Mucosa of gallbladder (tissue), 1 donor: ENCODE results near the gene IQSEC1. TPM values are rescaled to one million over a fixed set of nuclear protein-coding genes. Genes with fewer than 3 reads are reported as not detected.
A peak's percentile ranks its signal among the peaks of the same experiment; 100 is the strongest.

Source experiments
- DNase-seq: peaks from one replicate; pipeline ENCODE4 v3.0.0-alpha.2; 2020; ENCODE audit warnings: low spot score
- total RNA-seq: library from RNA; stranded (reverse); gene quantifications from one replicate; pipeline ENCODE4 v1.2.1, GENCODE V29; 2021
- donor health status: DM: no; HTN: no; CAD: no.

Gene IQSEC1
- total RNA-seq, 1 donor from 2014 or later = 49.8 TPM

GRCh38 chr3:12985148-12985547, 88.1 kb downstream of the IQSEC1 start:
- DNase-seq = no peak

GRCh38 chr3:12984023-12984823, 89.0 kb downstream of the IQSEC1 start:
- peak; percentile 74 for DNase-seq

DNA sequence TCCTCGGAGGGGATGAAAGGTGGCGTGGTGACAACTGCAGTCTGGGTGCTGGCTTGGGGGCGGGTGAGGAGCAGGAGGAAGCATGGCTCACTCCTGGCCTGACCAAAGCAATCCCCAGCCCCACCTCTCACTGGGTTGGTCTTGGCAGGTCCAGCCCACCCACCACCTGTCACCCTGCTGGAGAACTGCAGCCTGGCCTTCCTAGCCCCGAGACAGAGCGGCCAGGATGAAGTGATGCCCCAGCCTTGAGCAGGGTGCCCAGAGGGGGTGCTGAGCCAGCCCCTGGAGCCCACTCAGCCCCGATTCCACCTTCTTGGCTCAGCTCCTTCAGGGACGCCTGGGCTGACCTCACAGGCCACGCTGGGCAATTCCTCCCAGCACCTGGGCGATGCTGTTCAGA, 89.9 kb downstream of the IQSEC1 start:
- DNase-seq = no peak

GRCh38 chr3:12982619-12983101, 90.6 kb downstream of the IQSEC1 start:
- no peak for DNase-seq

GRCh38 chr3:12981306-12982275, 91.6 kb downstream of the IQSEC1 start:
- DNase-seq = no peak

- DNase-seq = no peak
These were observed 92.5 kb downstream of the IQSEC1 start for GRCh38 chr3:12980596-12981290.

- DNase-seq = no peak
These were observed 93.2 kb downstream of the IQSEC1 start for GRCh38 chr3:12979947-12980487.

- DNase-seq = no peak
These were observed 93.9 kb downstream of the IQSEC1 start for GRCh38 chr3:12979151-12979946.

GRCh38 chr3:12978682-12979081, 94.5 kb downstream of the IQSEC1 start:
- DNase-seq = no peak

DNA sequence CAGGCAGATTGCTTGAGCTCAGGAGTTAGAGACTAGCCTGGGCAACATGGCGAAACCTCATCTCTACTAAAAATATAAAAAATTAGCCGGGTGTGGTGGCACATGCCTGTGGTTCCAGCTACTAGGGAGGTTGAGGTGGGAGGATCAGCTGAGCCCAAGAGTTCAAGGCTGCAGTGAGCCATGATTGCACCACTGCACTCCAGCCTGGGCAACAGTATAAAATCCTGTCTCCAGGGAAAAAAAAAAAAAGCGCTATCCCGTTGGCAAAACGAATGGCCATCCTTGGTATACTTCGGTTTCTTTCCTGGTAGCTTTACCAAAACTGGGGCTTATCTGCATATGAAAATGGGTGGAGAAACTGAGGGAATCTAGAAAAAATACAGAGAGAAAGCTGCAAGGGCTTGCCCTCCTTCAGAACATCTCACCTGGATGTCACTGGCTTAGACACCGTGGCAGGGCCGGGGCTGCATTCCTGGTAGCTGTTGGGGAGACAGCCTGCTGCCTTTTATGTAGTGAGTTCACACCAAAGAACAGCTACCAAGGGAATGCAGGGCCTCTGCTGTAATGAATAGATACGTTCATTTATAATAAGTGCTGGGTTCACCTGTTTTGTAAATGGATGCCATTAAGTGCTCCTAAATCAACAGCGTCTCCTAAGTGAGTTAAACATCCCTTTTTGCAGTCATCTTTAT, 96.0 kb downstream of the IQSEC1 start:
- no peak for DNase-seq

- no peak for DNase-seq
These were observed 97.3 kb downstream of the IQSEC1 start for GRCh38 chr3:12975748-12976522.

DNA sequence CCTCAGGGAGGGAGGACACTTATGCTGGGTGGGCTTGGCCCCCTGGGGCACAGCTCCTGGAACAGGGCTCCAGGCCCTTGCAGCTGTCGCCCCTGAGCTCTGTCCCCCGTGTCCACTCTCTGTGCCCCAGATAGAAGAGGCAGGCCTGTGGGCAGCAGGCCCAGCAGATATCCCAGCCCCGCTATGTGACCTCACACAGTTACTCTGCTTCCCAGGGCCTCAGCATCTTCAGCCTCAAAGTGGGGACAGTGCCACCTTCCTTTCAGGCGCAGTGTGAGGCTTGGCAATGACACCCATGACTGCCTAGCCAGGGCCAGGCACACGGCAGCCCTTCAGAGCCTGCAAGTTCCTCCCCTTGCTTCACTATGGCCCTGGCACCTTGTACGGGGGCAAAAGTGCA, 98.4 kb downstream of the IQSEC1 start:
- DNase-seq = no peak

GRCh38 chr3:12974334-12974733, 98.9 kb downstream of the IQSEC1 start:
- DNase-seq = no peak

DNA sequence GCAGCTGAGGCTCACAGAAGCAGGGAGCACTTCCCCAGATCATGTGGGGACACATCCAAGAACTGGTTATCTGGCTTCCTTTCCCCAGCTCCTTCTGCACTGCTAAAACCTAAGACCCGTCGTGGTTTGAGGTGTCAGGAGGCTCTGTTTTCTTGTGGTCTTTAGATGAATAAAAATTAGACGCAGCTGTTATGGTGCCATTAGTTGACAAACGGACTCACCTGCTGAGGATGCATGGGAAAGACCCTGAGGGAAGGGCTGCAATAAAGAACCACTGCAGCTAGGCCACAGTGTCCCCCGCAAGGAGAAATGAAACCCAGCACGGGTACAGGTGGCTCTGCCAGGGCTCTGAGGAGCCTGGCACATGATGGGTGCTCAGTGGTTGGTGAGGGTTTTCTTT, 99.4 kb downstream of the IQSEC1 start:
- DNase-seq = no peak

GRCh38 chr3:12972781-12973702, 100.2 kb downstream of the IQSEC1 start:
- no peak for DNase-seq

DNA sequence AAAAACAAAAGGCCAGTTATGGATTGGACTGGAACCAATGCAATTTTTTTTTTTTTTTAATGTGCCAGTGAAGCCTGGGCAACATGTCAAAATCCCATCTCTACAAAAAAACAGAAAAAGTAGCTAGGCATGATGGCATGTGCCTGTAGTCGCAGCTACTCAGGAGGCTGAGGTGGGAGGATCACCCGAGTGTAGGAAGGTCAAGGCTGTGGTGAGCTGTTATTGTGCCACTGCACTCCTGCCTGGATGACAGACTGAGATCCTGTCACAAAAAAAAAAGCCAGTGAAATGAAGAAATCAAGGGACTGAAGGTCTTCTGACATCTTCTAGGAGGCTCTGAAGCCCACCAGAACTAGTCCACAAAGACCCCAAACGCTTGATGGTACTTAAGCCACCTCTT, 101.2 kb downstream of the IQSEC1 start:
- DNase-seq = no peak

- DNase-seq = no peak
These were observed 102.5 kb downstream of the IQSEC1 start for GRCh38 chr3:12970684-12971083.

- DNase-seq = no peak
These were observed 103.7 kb downstream of the IQSEC1 start for GRCh38 chr3:12969486-12969885.
